Stimulated activated effector memory CD8-positive, alpha-beta T cell treated with anti-CD3 and anti-CD28 coated beads, Interleukin-12 subunit alpha, Interleukin-12 subunit beta, amount 100 ng/mL, for 72 hours (primary cell): ENCODE data around the gene SUMF2.
"Not testable (repeated sequence)": the region's sequence is repeated elsewhere in the genome, so short reads cannot be mapped to it uniquely, and the experiment has no call there.

Experiments used
- ATAC-seq: fragments of 150-1000 bp; cut with Tn5 transposase; 2 replicates; pipeline ENCODE4 v1.10.0; 2021
- DNase-seq, 2 donors: peaks; one replicate each; pipeline ENCODE4 v3.0.0; 2021 to 2022; ENCODE audit warnings: low spot score in 2 of 2
- H3K27ac Mint-ChIP-seq: one replicate; pipeline ENCODE4 v1.8.0; 2022; ENCODE audit warnings: mild to moderate bottlenecking, mixed read lengths
- H3K36me3 Mint-ChIP-seq: one replicate; pipeline ENCODE4 v1.8.0; 2022; ENCODE audit warnings: mild to moderate bottlenecking, mixed read lengths
- H3K4me1 Mint-ChIP-seq: one replicate; pipeline ENCODE4 v1.8.0; 2022; ENCODE audit warnings: mixed read lengths
- H3K4me3 Mint-ChIP-seq: one replicate; pipeline ENCODE4 v1.8.0; 2022; ENCODE audit warnings: mild to moderate bottlenecking, mixed read lengths
- H3K9me3 Mint-ChIP-seq: one replicate; pipeline ENCODE4 v1.8.0; 2022; ENCODE audit warnings: mixed read lengths

Gene SUMF2

GRCh38 chr7:56048763-56049162, 15.3 kb upstream of the SUMF2 start:
- ATAC-seq, DNase-seq, H3K4me3 Mint-ChIP-seq, H3K9me3 Mint-ChIP-seq, H3K4me1 Mint-ChIP-seq, H3K27ac Mint-ChIP-seq: not testable (repeated sequence)
- H3K36me3 Mint-ChIP-seq, result peaks cover 29% of the 10 kb centered on the region

- DNase-seq (no peak), ATAC-seq (no peak)
- Mint-ChIP-seq H3K4me1 (peaks cover 16% of the 10 kb centered on the region), H3K9me3 (no peaks in the 10 kb centered on the region), H3K4me3 (peak overlapping the region; percentile 82), H3K36me3 (peaks cover 52% of the 10 kb centered on the region), H3K27ac (peak overlapping the region; percentile 88)
Measured at GRCh38 chr7:56051053-56051338, 13.1 kb upstream of the SUMF2 start.

GRCh38 chr7:56051339-56052191, 12.5 kb upstream of the SUMF2 start, which contains the start of the genes CCT6A and PSPH:
TSS of gene CCT6A (plus strand) at chr7:56051765. CDS start at chr7:56051849, 84 bp downstream.
TSS of gene PSPH (minus strand) at chr7:56051444. CDS start at chr7:56021212, 30,232 bp downstream.
- peaks cover 57% of the 10 kb centered on the region for H3K36me3 Mint-ChIP-seq
- peaks cover 16% of the 10 kb centered on the region for H3K4me1 Mint-ChIP-seq
- peak within 1 kb of the TSS; percentile 82 for H3K4me3 Mint-ChIP-seq
- ATAC-seq, result peak; percentile 96
- no peaks in the 10 kb centered on the region for H3K9me3 Mint-ChIP-seq
- peak within 1 kb of the TSS; percentile 88 for H3K27ac Mint-ChIP-seq
- DNase-seq, result peak; percentile 85 to 95

- Mint-ChIP-seq H3K4me1 (peaks cover 16% of the 10 kb centered on the region), H3K9me3 (no peaks in the 10 kb centered on the region), H3K27ac (peak overlapping the region; percentile 88), H3K4me3 (peak overlapping the region; percentile 82), H3K36me3 (peaks cover 75% of the 10 kb centered on the region)
- DNase-seq (no peak), ATAC-seq (no peak)
Measured at GRCh38 chr7:56053379-56053778, 10.7 kb upstream of the SUMF2 start.

- peaks cover 82% of the 10 kb centered on the region for H3K36me3 Mint-ChIP-seq
- H3K4me3 Mint-ChIP-seq, result peak overlapping the region; percentile 82
- no peaks in the 10 kb centered on the region for H3K9me3 Mint-ChIP-seq
- ATAC-seq (no peak), DNase-seq (no peak)
- peaks cover 16% of the 10 kb centered on the region for H3K4me1 Mint-ChIP-seq
- peak overlapping the region; percentile 88 for H3K27ac Mint-ChIP-seq
Measured at GRCh38 chr7:56053993-56054392, 10.1 kb upstream of the SUMF2 start.

- Mint-ChIP-seq H3K27ac (peak overlapping the region; percentile 94), H3K36me3 (peaks cover 91% of the 10 kb centered on the region), H3K4me1 (peaks cover 33% of the 10 kb centered on the region), H3K4me3 (peak overlapping the region; percentile 88), H3K9me3 (no peaks in the 10 kb centered on the region)
- DNase-seq (no peak), ATAC-seq (peak; percentile 17)
Measured at GRCh38 chr7:56062382-56062781, 1.7 kb upstream of the SUMF2 start.

GRCh38 chr7:56063500-56063881, 595 bp upstream of the SUMF2 start:
- ATAC-seq (no peak), DNase-seq (no peak)
- Mint-ChIP-seq H3K27ac (peak overlapping the region; percentile 94), H3K4me1 (peaks cover 33% of the 10 kb centered on the region), H3K36me3 (peaks cover 91% of the 10 kb centered on the region), H3K4me3 (peak overlapping the region; percentile 88), H3K9me3 (no peaks in the 10 kb centered on the region)

- not testable (repeated sequence) for ATAC-seq
- H3K36me3 Mint-ChIP-seq, result peaks cover 91% of the 10 kb centered on the region
Measured at GRCh38 chr7:56066376-56066775, 2.3 kb downstream of the SUMF2 start.

GRCh38 chr7:56074371-56074791, 10.3 kb downstream of the SUMF2 start:
- ATAC-seq (peak; percentile 87), DNase-seq (peak; percentile 69 to 88)
- Mint-ChIP-seq H3K36me3 (peaks cover 90% of the 10 kb centered on the region), H3K27ac (peak overlapping the region; percentile 9), H3K4me3 (no peak overlapping the region), H3K4me1 (peaks cover 12% of the 10 kb centered on the region), H3K9me3 (no peaks in the 10 kb centered on the region)

More at GRCh38 chr7:56066376-56066775, 2.3 kb downstream of the SUMF2 start:
- DNase-seq, H3K4me3 Mint-ChIP-seq, H3K9me3 Mint-ChIP-seq: not testable (repeated sequence)
- peak overlapping the region; percentile 30 for H3K27ac Mint-ChIP-seq
- peaks cover 33% of the 10 kb centered on the region for H3K4me1 Mint-ChIP-seq

- Mint-ChIP-seq H3K27ac (no peak overlapping the region), H3K9me3 (no peaks in the 10 kb centered on the region), H3K4me3 (no peak overlapping the region), H3K36me3 (peaks cover 80% of the 10 kb centered on the region), H3K4me1 (peaks cover 18% of the 10 kb centered on the region)
- ATAC-seq (no peak), DNase-seq (no peak)
Measured at GRCh38 chr7:56077681-56078080, 13.6 kb downstream of the SUMF2 start.

- Mint-ChIP-seq H3K9me3 (no peaks in the 10 kb centered on the region), H3K4me3 (no peak overlapping the region), H3K36me3 (peaks cover 75% of the 10 kb centered on the region), H3K27ac (peak overlapping the region; percentile 75), H3K4me1 (peaks cover 12% of the 10 kb centered on the region)
- DNase-seq (no peak), ATAC-seq (no peak)
Measured at GRCh38 chr7:56078196-56078595, 14.1 kb downstream of the SUMF2 start.

GRCh38 chr7:56079450-56080185, 15.5 kb downstream of the SUMF2 start:
- Mint-ChIP-seq H3K36me3 (peaks cover 61% of the 10 kb centered on the region), H3K4me1 (peaks cover 5% of the 10 kb centered on the region), H3K27ac (peak overlapping the region; percentile 75), H3K4me3 (no peak overlapping the region), H3K9me3 (no peaks in the 10 kb centered on the region)
- no peak for ATAC-seq
- DNase-seq, result no peak

- peak overlapping the region; percentile 77 for H3K27ac Mint-ChIP-seq
- H3K9me3 Mint-ChIP-seq, DNase-seq, ATAC-seq, H3K4me1 Mint-ChIP-seq, H3K4me3 Mint-ChIP-seq: not testable (repeated sequence)
- H3K36me3 Mint-ChIP-seq, result peaks cover 51% of the 10 kb centered on the region
Measured at GRCh38 chr7:56080726-56081435, 16.8 kb downstream of the SUMF2 start.

GRCh38 chr7:56081626-56082340, 17.7 kb downstream of the SUMF2 start:
- H3K9me3 Mint-ChIP-seq, result no peaks in the 10 kb centered on the region
- DNase-seq (no peak), ATAC-seq (no peak)
- H3K27ac Mint-ChIP-seq, result peak overlapping the region; percentile 45
- H3K4me1 Mint-ChIP-seq, result peaks cover 5% of the 10 kb centered on the region
- H3K4me3 Mint-ChIP-seq, result no peak overlapping the region
- H3K36me3 Mint-ChIP-seq, result peaks cover 48% of the 10 kb centered on the region
